Esophagus muscularis mucosa (tissue), 4 donors: ENCODE measurements around the gene TMEM129. TPM values are rescaled to one million over a fixed set of nuclear protein-coding genes. Genes with fewer than 3 reads are reported as not detected.

Experiments
- DNase-seq: peaks from one replicate; pipeline ENCODE4 v3.0.0-alpha.2; 2017; ENCODE audit errors: extremely low spot score
- H3K27ac ChIP-seq, 4 donors: fragments of 200-600 bp; sonication (generic); replicated peaks in 1 of 4; 1 replicate in 3 of 4; 2 replicates in 1 of 4; pipeline ENCODE4 v1.5.1; 2016 to 2019; ENCODE audit warnings: mild to moderate bottlenecking in 1 of 4
- H3K27me3 ChIP-seq, 4 donors: fragments of 200-600 bp; sonication (generic); one replicate each; pipeline versions ENCODE4 v1.5.1 to v1.6.0; 2016 to 2019
- H3K36me3 ChIP-seq, 4 donors: fragments of 200-600 bp; sonication (generic); one replicate each; pipeline ENCODE4 v1.5.1; 2016 to 2019
- H3K4me1 ChIP-seq, 4 donors: fragments of 200-600 bp; sonication (generic); one replicate each; pipeline ENCODE4 v1.5.1; 2016 to 2019
- H3K4me3 ChIP-seq, 4 donors: fragments of 200-600 bp; sonication (generic); 1 replicate in 2 of 4; 2 replicates in 2 of 4; pipeline ENCODE4 v1.5.1; 2016 to 2019; ENCODE audit warnings: mild to moderate bottlenecking in 4 of 4, moderate library complexity in 1 of 4
- H3K9me3 ChIP-seq, 4 donors: fragments of 200-600 bp; sonication (generic); 1 replicate in 3 of 4; 2 replicates in 1 of 4; pipeline ENCODE4 v1.5.1; 2016 to 2019
- EP300 ChIP-seq: sonication (generic); formaldehyde crosslinking; IDR thresholded peaks from one replicate; pipeline ENCODE4 v1.6.1; 2017; ENCODE audit warnings: antibody characterized with exemption
- POLR2A ChIP-seq: fragments of 450-650 bp; IDR thresholded peaks from one replicate; pipeline ENCODE4 v1.6.1; 2017; ENCODE audit warnings: antibody characterized with exemption, moderate library complexity, mild to moderate bottlenecking, low read depth
- POLR2AphosphoS5 ChIP-seq, 2 donors: sonication (generic); formaldehyde crosslinking; IDR thresholded peaks; one replicate each; pipeline ENCODE4 v1.6.1; 2017; ENCODE audit warnings: antibody characterized with exemption in 2 of 2
- WGBS: methylation state at CpG from one replicate; pipeline ENCODE4 v1.1.5; 2018; 5-methylcytosine and 5-hydroxymethylcytosine counted together
- intact Hi-C: fragments of 100-400 bp; cut with DNase I; formaldehyde crosslinking; loops from one replicate; pipeline ENCODE4 v1.15.1; 2023
- total RNA-seq, 4 donors: library from RNA; depleted of rRNA; stranded (reverse); fragments of >200 nt; gene quantifications; one replicate each; pipeline versions ENCODE4 v1.1.0 to v1.2.1, GENCODE V29; 2016
- TF ChIP-seq, protein P1 (sequence below), 3 experiments: fragments of 200-600 bp in 2 of 3; fragments of 450-650 bp in 1 of 3; sonication (generic) in 2 of 3; IDR thresholded peaks; one replicate each; pipeline ENCODE4 v1.5.1; 2017 to 2019; ENCODE audit warnings: antibody characterized with exemption in 3 of 3, mild to moderate bottlenecking in 2 of 3, moderate library complexity in 1 of 3

Gene TMEM129
- total RNA-seq, 4 donors from 2014 or later, result 59.3 to 101 (median 72.6) TPM

DNA sequence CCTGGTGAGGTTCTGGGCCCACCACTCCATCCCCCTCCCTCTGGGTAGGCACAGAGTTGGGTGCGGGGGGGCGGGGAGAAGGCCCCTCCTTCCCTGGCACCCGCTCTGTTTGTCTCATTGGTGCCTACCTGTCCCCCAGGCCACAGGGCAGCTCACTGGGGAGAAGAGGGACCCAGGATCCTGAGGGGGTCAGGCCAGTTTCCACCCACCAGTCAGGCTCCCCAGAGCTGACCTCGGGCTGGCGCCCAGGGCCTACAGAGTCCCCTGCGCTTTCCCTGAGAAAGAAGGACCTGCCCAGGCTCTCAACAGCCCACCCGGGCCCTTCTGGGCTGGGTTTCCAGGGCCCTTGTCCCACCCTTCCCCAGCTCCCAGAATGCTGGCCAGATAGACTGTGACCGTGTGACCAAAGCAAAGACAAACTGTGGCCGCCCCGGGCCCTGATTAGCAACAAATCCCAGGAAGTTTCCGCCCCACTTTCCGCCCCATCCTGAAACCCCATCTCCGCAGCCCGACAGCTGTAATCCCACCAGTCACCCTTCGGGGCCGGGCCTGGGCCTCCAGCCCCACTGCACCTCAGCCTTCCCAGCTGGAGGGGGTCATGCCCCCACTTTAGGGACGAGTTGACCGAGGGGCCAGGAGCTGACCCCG, 38.2 kb upstream of the TMEM129 start:
- H3K4me1 ChIP-seq, result peaks cover 7 to 20% (median 16%) of the 10 kb centered on the region in 4 donors
- no peak overlapping the region for H3K4me3 ChIP-seq
- DNase-seq, result no peak
- intact Hi-C loops, result no loop called here
- WGBS, result 78% methylated on average over 14 of the region's 19 CpGs
- TF ChIP-seq, protein P1, sequence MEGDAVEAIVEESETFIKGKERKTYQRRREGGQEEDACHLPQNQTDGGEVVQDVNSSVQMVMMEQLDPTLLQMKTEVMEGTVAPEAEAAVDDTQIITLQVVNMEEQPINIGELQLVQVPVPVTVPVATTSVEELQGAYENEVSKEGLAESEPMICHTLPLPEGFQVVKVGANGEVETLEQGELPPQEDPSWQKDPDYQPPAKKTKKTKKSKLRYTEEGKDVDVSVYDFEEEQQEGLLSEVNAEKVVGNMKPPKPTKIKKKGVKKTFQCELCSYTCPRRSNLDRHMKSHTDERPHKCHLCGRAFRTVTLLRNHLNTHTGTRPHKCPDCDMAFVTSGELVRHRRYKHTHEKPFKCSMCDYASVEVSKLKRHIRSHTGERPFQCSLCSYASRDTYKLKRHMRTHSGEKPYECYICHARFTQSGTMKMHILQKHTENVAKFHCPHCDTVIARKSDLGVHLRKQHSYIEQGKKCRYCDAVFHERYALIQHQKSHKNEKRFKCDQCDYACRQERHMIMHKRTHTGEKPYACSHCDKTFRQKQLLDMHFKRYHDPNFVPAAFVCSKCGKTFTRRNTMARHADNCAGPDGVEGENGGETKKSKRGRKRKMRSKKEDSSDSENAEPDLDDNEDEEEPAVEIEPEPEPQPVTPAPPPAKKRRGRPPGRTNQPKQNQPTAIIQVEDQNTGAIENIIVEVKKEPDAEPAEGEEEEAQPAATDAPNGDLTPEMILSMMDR (IDR thresholded peaks at IDR 0.05), result no peak
- TF ChIP-seq POLR2AphosphoS5 (IDR thresholded peaks at IDR 0.05) (no peak), POLR2A (no peak), EP300 (no peak)
- H3K27me3 ChIP-seq, result peaks cover 0 to 20% (median 0%) of the 10 kb centered on the region in 4 donors
- H3K9me3 ChIP-seq, result no peaks in the 10 kb centered on the region
- H3K36me3 ChIP-seq, result no peaks in the 10 kb centered on the region
- no peak overlapping the region for H3K27ac ChIP-seq

DNA sequence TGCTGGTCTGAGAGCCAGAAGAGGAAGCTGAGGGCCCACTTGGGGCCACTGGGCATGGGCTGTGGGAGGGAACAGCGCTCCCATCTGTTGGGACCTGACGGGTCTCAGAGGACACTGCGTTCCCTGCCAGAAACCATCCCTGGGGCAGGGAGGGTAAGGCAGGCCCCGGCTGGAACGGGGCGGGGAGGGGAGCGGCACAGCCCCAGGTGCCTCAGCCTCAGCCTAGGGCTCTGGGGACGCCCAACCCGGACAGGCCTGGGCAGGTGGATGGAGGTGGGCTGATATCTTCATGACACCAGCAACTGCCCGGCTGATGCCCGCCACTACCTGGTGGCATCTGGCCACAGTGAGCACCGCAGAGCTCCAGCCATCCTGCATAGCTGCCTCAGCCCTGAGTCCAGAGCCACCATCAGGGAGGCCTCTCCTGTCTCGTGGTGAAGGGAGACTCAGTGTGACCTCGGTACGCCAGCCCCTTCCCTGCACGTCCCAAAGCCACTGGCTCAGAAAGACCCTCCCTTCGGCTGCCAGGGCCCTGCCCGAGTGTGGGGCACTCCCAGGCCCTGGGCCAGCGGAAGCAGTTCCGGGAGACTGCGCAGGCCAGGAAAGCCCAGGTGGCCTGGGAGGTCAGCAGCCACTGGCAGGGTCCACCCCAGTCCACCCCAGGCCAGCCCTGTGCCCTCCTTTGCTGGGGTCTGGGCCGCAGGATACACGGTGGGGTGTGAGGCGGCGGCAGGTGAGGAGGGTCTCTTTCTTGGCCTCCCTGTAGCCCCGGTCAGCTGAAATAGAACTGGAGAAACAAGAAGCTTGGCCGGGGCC, 37.4 kb upstream of the TMEM129 start:
- no peak for DNase-seq
- Histone ChIP-seq H3K4me3 (no peak overlapping the region), H3K36me3 (no peaks in the 10 kb centered on the region), H3K27ac (no peak overlapping the region), H3K4me1 (peaks cover 3 to 12% (median 9%) of the 10 kb centered on the region in 4 donors), H3K9me3 (no peaks in the 10 kb centered on the region), H3K27me3 (peaks cover 0 to 14% (median 0%) of the 10 kb centered on the region in 4 donors)
- TF ChIP-seq POLR2A (no peak), EP300 (no peak), POLR2AphosphoS5 (IDR thresholded peaks at IDR 0.05) (no peak)
- TF ChIP-seq, protein P1 (IDR thresholded peaks at IDR 0.05), result no peak
- intact Hi-C loops, result no loop called here
- WGBS, result 92% methylated on average over 16 of the region's 27 CpGs

DNA sequence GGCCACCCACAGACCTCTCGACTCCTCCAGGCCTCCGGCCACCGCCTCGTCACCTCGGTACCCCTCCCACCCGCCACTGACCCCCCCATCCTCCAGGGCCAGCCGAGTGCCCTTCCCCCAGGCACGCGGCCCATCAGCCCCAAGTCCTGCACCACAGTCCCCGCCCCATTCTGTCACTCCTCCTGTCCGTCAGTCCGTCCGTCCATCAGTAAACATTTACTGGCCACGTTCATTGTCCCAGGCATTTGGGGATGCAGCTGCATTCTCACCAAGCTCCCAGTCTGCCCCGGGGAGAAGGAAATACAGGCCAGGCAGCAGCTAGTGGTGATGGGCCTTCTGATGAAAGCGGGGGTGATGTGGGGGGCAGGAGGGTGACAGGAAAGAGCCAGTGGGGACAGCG, 36.7 kb upstream of the TMEM129 start:
- 75% methylated on average over 16 of the region's 17 CpGs for WGBS
- no peaks in the 10 kb centered on the region for H3K9me3 ChIP-seq
- no peak for DNase-seq
- intact Hi-C loops, result no loop called here
- H3K4me3 ChIP-seq, result no peak overlapping the region
- TF ChIP-seq POLR2AphosphoS5 (IDR thresholded peaks at IDR 0.05) (no peak), POLR2A (no peak), EP300 (no peak)
- TF ChIP-seq, protein P1 (IDR thresholded peaks at IDR 0.05), result no peak
- H3K27me3 ChIP-seq, result peaks cover 0 to 9% (median 0%) of the 10 kb centered on the region in 4 donors
- peaks cover 0 to 6% (median 5%) of the 10 kb centered on the region in 4 donors for H3K4me1 ChIP-seq
- no peak overlapping the region for H3K27ac ChIP-seq
- H3K36me3 ChIP-seq, result no peaks in the 10 kb centered on the region

DNA sequence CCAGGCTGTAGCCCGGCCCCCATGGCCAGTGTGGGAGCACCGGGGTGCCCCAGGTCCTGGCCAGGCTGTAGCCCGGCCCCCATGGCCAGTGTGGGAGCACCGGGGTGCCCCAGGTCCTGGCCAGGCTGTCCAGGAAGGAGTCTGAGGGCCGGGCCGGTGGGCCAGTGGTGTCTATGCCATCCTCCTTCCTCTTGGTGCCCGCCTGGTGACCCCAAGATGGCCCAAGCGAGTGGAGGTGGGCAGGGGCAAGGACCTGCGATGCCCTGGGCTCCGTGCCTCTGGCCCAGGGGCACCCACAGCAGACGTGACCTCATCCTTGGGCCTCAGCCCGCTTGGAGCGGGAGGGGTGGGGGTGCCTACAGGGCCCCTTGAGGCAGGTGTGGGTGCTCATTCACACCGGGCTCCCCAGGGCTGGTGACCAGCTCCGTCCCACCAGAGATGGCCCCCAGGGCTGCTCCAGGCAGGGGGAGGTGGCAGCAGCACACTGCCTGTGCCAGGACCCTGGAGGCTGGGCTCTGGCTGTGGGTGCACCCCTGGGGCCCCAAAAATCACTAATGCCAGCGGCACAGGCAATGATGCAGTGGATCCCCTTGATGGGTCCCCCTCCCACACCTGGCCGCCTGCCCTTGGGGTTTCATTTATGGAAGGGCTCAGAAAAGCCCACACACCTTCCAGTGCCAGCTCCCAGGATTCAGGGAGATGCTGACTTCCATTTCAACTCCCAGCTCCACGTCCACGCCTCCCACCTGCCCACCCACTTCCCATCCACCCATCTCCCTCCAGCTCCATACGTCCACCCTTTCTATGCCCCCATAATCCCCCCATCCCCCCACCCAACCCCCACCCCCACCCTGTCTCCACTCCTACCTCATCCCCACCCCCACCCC, 36.0 kb upstream of the TMEM129 start:
- intact Hi-C loops, result no loop called here
- H3K27ac ChIP-seq, result no peak overlapping the region
- H3K36me3 ChIP-seq, result no peaks in the 10 kb centered on the region
- no peaks in the 10 kb centered on the region for H3K9me3 ChIP-seq
- H3K4me3 ChIP-seq, result no peak overlapping the region
- DNase-seq, result no peak
- peaks cover 5 to 13% (median 12%) of the 10 kb centered on the region in 4 donors for H3K4me1 ChIP-seq
- peaks cover 0 to 9% (median 0%) of the 10 kb centered on the region in 4 donors for H3K27me3 ChIP-seq
- TF ChIP-seq POLR2A, result no peak
- TF ChIP-seq POLR2AphosphoS5 (IDR thresholded peaks at IDR 0.05), result no peak
- TF ChIP-seq, protein P1 (IDR thresholded peaks at IDR 0.05), result no peak
- TF ChIP-seq EP300, result no peak
- 79% methylated on average over 6 of the region's 20 CpGs for whole genome bisulfite sequencing
